HCT116 (cell line): Measurements from ENCODE around the gene IMMP2L. TPM values are rescaled to one million over a fixed set of nuclear protein-coding genes. Genes with fewer than 3 reads are reported as not detected.

Experiments
- ATAC-seq: fragments of 200-7000 bp; cut with Tn5 transposase; 2 replicates; pipeline ENCODE4 v1.9.1; 2020; ENCODE audit warnings: mild to moderate bottlenecking, moderate library complexity
- BruUV-seq: library from RNA; stranded (reverse); fragments of 400-500 nt; replicated peaks from 2 replicates; lab custom pipeline; 2021; lab: Mats Ljungman, UMichigan
- CTCF ChIA-PET: fragments of 300-600 bp; sonication (Branson Sonifier 250); formaldehyde crosslinking; loops from one replicate; lab custom pipeline; 2021; ENCODE audit warnings: antibody characterized with exemption; lab: Charles Lee
- POLR2A ChIA-PET: fragments of 300-600, 350-600 bp; sonication (Branson Sonifier 250); formaldehyde crosslinking; loops from one replicate; lab custom pipeline; 2021; ENCODE audit warnings: antibody characterized with exemption; lab: Charles Lee
- RAD21 ChIA-PET, 2 experiments: fragments of 300-600 bp; sonication (Branson Sonifier 250); formaldehyde crosslinking; loops; one replicate each; lab custom pipeline; 2023; ENCODE audit warnings: low total read pairs in 2 of 2; ENCODE audit not compliant: uncharacterized antibody in 2 of 2, unreplicated experiment in 2 of 2, low non-redundant PET in 1 of 2; lab: Charles Lee
- DNase-seq: peaks from one replicate; pipeline ENCODE4 v3.0.0-alpha.2; 2010; ENCODE audit warnings: low read depth, low spot score
- H2AFZ ChIP-seq: fragments of 200-600 bp; shearing (Covaris generic), sonication (generic); 2 replicates; pipeline ENCODE4 v1.6.1; 2017; ENCODE audit warnings: low read depth, mixed run types, mixed read lengths, antibody characterized with exemption, low read length; ENCODE audit not compliant: poor library complexity, severe bottlenecking
- H3K27ac ChIP-seq: 2 replicates; pipeline ENCODE4 v1.5.1; 2012; ENCODE audit warnings: low read depth, low read length
- H3K27me3 ChIP-seq: fragments of 200-600 bp; sonication (generic); 2 replicates; pipeline ENCODE4 v1.6.1; 2016; ENCODE audit warnings: mixed run types, low read length, mixed read lengths; ENCODE audit not compliant: insufficient read depth
- H3K36me3 ChIP-seq, 2 experiments: fragments of 200-500 bp in 1 of 2; fragments of 200-600 bp in 1 of 2; sonication (Bioruptor generic) in 1 of 2; sonication (generic) in 1 of 2; 2 replicates each; pipeline versions ENCODE4 v1.5.1 to v1.6.1; 2014 to 2016; ENCODE audit warnings: low read length in 2 of 2, inconsistent platforms in 1 of 2, mixed read lengths in 1 of 2, mixed run types in 1 of 2; ENCODE audit not compliant: insufficient read depth in 2 of 2, control insufficient read depth in 1 of 2
- H3K4me1 ChIP-seq, 2 experiments: fragments of 200-600 bp in 1 of 2; sonication (generic) in 1 of 2; 2 replicates each; pipeline versions ENCODE4 v1.5.1 to v1.6.1; 2012 to 2017; ENCODE audit warnings: low read length in 2 of 2, inconsistent platforms in 1 of 2, mild to moderate bottlenecking in 1 of 2, mixed read lengths in 1 of 2, mixed run types in 1 of 2, moderate library complexity in 1 of 2; ENCODE audit not compliant: insufficient read depth in 2 of 2, control insufficient read depth in 1 of 2
- H3K4me2 ChIP-seq: fragments of 200-600 bp; sonication (generic); 2 replicates; pipeline ENCODE4 v1.6.1; 2017; ENCODE audit warnings: mixed run types, low read length, mixed read lengths
- H3K4me3 ChIP-seq, 2 experiments: fragments of 200-600 bp in 1 of 2; sonication (generic) in 1 of 2; replicated peaks in 1 of 2; 2 replicates each; pipeline ENCODE4 v1.5.1; 2011 to 2016; ENCODE audit warnings: low read length in 2 of 2, control low read depth in 1 of 2, low read depth in 1 of 2, mild to moderate bottlenecking in 1 of 2, mixed read lengths in 1 of 2, mixed run types in 1 of 2
- H3K79me2 ChIP-seq: fragments of 200-600 bp; sonication (generic); 2 replicates; pipeline ENCODE4 v1.6.1; 2017; ENCODE audit warnings: mild to moderate bottlenecking, mixed run types, low read length, moderate library complexity, mixed read lengths; ENCODE audit not compliant: insufficient read depth
- H3K9ac ChIP-seq: fragments of 200-600 bp; sonication (generic); 2 replicates; pipeline ENCODE4 v1.6.1; 2016; ENCODE audit warnings: low read length, mixed read lengths
- H3K9me2 ChIP-seq: fragments of 200-600 bp; sonication (generic), shearing (Covaris generic); 2 replicates; pipeline ENCODE4 v1.6.1; 2017; ENCODE audit warnings: mixed run types, mild to moderate bottlenecking, moderate library complexity; ENCODE audit not compliant: insufficient read depth
- H3K9me3 ChIP-seq, 2 experiments: fragments of 200-500 bp in 1 of 2; fragments of 200-600 bp in 1 of 2; sonication (Bioruptor generic) in 1 of 2; sonication (generic) in 1 of 2; 2 replicates each; pipeline ENCODE4 v1.6.1; 2014 to 2017; ENCODE audit warnings: low read length in 2 of 2, mixed read lengths in 2 of 2, inconsistent platforms in 1 of 2, low read depth in 1 of 2, mild to moderate bottlenecking in 1 of 2, mixed run types in 1 of 2, moderate library complexity in 1 of 2; ENCODE audit not compliant: control insufficient read depth in 1 of 2, insufficient read depth in 1 of 2
- H4K20me1 ChIP-seq: fragments of 200-600 bp; sonication (generic), shearing (Covaris generic); 2 replicates; pipeline ENCODE4 v1.6.1; 2017; ENCODE audit warnings: mixed run types, mild to moderate bottlenecking, moderate library complexity; ENCODE audit not compliant: insufficient read depth
- EGR1 ChIP-seq: IDR thresholded peaks from 2 replicates; pipeline ENCODE4 v1.6.1; 2012; ENCODE audit warnings: low read depth
- ELF1 ChIP-seq: IDR thresholded peaks from 2 replicates; pipeline ENCODE4 v1.6.1; 2012; ENCODE audit warnings: low read depth, borderline replicate concordance
- EZH2 ChIP-seq: fragments of 200-600 bp; sonication (generic); IDR thresholded peaks from 2 replicates; pipeline ENCODE4 v1.6.1; 2017; ENCODE audit warnings: antibody characterized with exemption, mixed run types
- EZH2phosphoT487 ChIP-seq: fragments of 200-600 bp; IDR thresholded peaks from 2 replicates; pipeline ENCODE4 v1.6.1; 2018; ENCODE audit warnings: antibody characterized with exemption, borderline replicate concordance
- JUND ChIP-seq: IDR thresholded peaks from 2 replicates; pipeline ENCODE4 v1.6.1; 2012
- MAX ChIP-seq: IDR thresholded peaks from 2 replicates; pipeline ENCODE4 v1.6.1; 2012
- POLR2A ChIP-seq: IDR thresholded peaks from 2 replicates; pipeline ENCODE4 v1.7.0; 2011; ENCODE audit warnings: borderline replicate concordance; ENCODE audit not compliant: insufficient read depth, insufficient read length; ENCODE audit errors: extremely low read depth
- REST ChIP-seq: IDR thresholded peaks from 2 replicates; pipeline ENCODE4 v1.6.1; 2012; ENCODE audit warnings: low read depth
- SIN3A ChIP-seq: IDR thresholded peaks from 2 replicates; pipeline ENCODE4 v1.6.1; 2012; ENCODE audit warnings: low read depth
- SP1 ChIP-seq: IDR thresholded peaks from 2 replicates; pipeline ENCODE4 v1.6.1; 2012; ENCODE audit warnings: low read depth
- SRF ChIP-seq: IDR thresholded peaks from 2 replicates; pipeline ENCODE4 v1.6.1; 2012; ENCODE audit warnings: low read depth
- TCF7L2 ChIP-seq: IDR thresholded peaks from 2 replicates; pipeline ENCODE4 v1.7.0; 2011; ENCODE audit warnings: borderline replicate concordance, inconsistent platforms; ENCODE audit not compliant: insufficient read depth, insufficient read length; ENCODE audit errors: extremely low read depth
- ZBTB33 ChIP-seq: IDR thresholded peaks from 2 replicates; pipeline ENCODE4 v1.6.1; 2011; ENCODE audit warnings: mild to moderate bottlenecking, low read length, moderate library complexity; ENCODE audit not compliant: insufficient replicate concordance; ENCODE audit errors: extremely low read depth
- intact Hi-C: fragments of 100-400 bp; cut with micrococcal nuclease; formaldehyde crosslinking; loops from 2 replicates; pipeline ENCODE4 v1.10.0; 2022
- total RNA-seq: library from RNA; stranded (reverse); gene quantifications from one replicate; pipeline ENCODE4 v1.2.1, GENCODE V29; 2021; ENCODE audit not compliant: unreplicated experiment
- TF ChIP-seq, protein P1 (sequence below), 3 experiments: fragments of 200-600 bp in 1 of 3; sonication (generic) in 1 of 3; IDR thresholded peaks in 2 of 3; conservative IDR thresholded peaks in 1 of 3; 2 replicates each; pipeline ENCODE4 v1.5.1; 2012 to 2017; ENCODE audit warnings: low read depth in 2 of 3, low read length in 2 of 3, antibody characterized with exemption in 1 of 3, borderline replicate concordance in 1 of 3, control low read depth in 1 of 3, mild to moderate bottlenecking in 1 of 3, mixed read lengths in 1 of 3, mixed run types in 1 of 3, moderate library complexity in 1 of 3; ENCODE audit not compliant: insufficient read depth in 1 of 3

Gene IMMP2L
- total RNA-seq, 1 experiment from 2014 or later, result 21.1 TPM

DNA sequence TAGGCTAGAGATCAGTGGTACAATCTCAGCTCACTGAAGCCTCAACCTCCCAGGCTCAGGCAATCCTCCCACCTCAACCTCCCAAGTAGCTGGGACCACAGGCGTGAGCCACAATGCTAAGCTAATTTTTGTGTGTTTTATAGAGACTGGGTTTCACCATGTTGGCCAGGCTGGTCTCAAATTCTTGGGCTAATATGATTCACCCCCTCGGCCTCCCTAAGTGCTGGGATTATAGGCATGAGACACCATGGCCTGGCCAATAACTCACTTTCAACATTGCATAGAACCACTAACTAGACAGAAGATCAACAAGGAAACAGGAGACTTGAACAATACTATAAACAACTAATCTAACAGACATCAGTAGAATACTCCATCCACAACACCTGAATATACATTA lies 279.7 kb downstream of the IMMP2L start:
- DNase-seq (no peak), ATAC-seq (no peak)
- ChIA-PET CTCF (no interaction called here), POLR2A (no interaction called here), RAD21 (no interaction called here)
- H3K9me2 ChIP-seq, result no peaks in the 10 kb centered on the region
- intact Hi-C loops, result no loop called here
- no peaks in the 10 kb centered on the region for H3K4me1 ChIP-seq
- no peak overlapping the region for H3K27ac ChIP-seq
- H3K27me3 ChIP-seq, result no peaks in the 10 kb centered on the region
- H4K20me1 ChIP-seq, result no peaks in the 10 kb centered on the region
- no peak overlapping the region for H3K4me2 ChIP-seq
- H3K9ac ChIP-seq, result no peak overlapping the region
- TF ChIP-seq SP1, result no peak
- H3K79me2 ChIP-seq, result no peaks in the 10 kb centered on the region
- no peaks in the 10 kb centered on the region for H3K9me3 ChIP-seq
- H3K36me3 ChIP-seq, result no peaks in the 10 kb centered on the region
- H3K4me3 ChIP-seq, result no peak overlapping the region
- no TSS peak for BruUV-seq
- H2AFZ ChIP-seq, result no peak overlapping the region

DNA sequence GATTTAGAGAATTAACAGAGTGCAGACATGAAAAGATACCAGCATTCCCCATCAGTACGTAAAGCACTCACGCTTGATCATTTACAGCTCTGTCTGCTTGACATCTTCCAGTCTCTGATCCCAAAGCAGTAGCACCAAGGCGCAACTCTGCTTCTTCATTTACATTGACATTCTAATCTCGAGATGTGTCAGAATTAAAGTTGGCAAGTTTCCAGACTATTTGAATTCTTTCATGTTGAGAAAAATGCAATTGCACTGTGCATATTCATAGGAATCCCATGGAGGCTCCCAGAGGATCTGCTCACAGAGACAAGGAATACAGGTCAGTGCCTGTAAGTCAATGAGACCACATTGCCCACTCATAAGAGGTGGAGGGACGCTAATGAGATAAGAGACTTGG lies 287.4 kb downstream of the IMMP2L start:
- RAD21 ChIA-PET, result no interaction called here
- Histone ChIP-seq H3K4me3 (no peak overlapping the region), H3K27me3 (no peaks in the 10 kb centered on the region), H3K9ac (no peak overlapping the region), H4K20me1 (no peaks in the 10 kb centered on the region), H3K4me1 (no peaks in the 10 kb centered on the region), H3K9me2 (no peaks in the 10 kb centered on the region), H3K27ac (no peak overlapping the region), H2AFZ (no peak overlapping the region), H3K79me2 (no peaks in the 10 kb centered on the region), H3K9me3 (no peaks in the 10 kb centered on the region), H3K4me2 (no peak overlapping the region), H3K36me3 (no peaks in the 10 kb centered on the region)
- DNase-seq (no peak), ATAC-seq (no peak)
- BruUV-seq, result no TSS peak
- CTCF ChIA-PET, result no interaction called here
- POLR2A ChIA-PET, result no interaction called here
- intact Hi-C loops, result no loop called here
- TF ChIP-seq SP1 (no peak), ZBTB33 (no peak), JUND (no peak), SRF (no peak), REST (no peak), TCF7L2 (no peak), MAX (no peak), EZH2 (no peak), POLR2A (no peak), EGR1 (no peak), EZH2phosphoT487 (no peak), SIN3A (no peak), ELF1 (no peak)
- TF ChIP-seq, protein P1, sequence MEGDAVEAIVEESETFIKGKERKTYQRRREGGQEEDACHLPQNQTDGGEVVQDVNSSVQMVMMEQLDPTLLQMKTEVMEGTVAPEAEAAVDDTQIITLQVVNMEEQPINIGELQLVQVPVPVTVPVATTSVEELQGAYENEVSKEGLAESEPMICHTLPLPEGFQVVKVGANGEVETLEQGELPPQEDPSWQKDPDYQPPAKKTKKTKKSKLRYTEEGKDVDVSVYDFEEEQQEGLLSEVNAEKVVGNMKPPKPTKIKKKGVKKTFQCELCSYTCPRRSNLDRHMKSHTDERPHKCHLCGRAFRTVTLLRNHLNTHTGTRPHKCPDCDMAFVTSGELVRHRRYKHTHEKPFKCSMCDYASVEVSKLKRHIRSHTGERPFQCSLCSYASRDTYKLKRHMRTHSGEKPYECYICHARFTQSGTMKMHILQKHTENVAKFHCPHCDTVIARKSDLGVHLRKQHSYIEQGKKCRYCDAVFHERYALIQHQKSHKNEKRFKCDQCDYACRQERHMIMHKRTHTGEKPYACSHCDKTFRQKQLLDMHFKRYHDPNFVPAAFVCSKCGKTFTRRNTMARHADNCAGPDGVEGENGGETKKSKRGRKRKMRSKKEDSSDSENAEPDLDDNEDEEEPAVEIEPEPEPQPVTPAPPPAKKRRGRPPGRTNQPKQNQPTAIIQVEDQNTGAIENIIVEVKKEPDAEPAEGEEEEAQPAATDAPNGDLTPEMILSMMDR (IDR thresholded peaks at IDR 0.05 in 2 of 3, conservative IDR thresholded peaks at IDR 0.05 in 1 of 3; ENCODE audit: borderline replicate concordance in 1 of 3, insufficient read depth in 1 of 3, low read depth in 2 of 3, low read length in 2 of 3), result no peak
